HG03095 (cell line): ENCODE measurements around the gene ZFYVE9.
A peak's percentile ranks its signal among the peaks of the same experiment; 100 is the strongest.
"Not testable (repeated sequence)": the region's sequence is repeated elsewhere in the genome, so short reads cannot be mapped to it uniquely, and the experiment has no call there.

Source experiments
- ATAC-seq: cut with Tn5 transposase; IDR thresholded peaks from one replicate; pipeline ENCODE4 v1.9.1; 2021; ENCODE audit warnings: moderate library complexity; ENCODE audit not compliant: unreplicated experiment

ZFYVE9 gene

DNA sequence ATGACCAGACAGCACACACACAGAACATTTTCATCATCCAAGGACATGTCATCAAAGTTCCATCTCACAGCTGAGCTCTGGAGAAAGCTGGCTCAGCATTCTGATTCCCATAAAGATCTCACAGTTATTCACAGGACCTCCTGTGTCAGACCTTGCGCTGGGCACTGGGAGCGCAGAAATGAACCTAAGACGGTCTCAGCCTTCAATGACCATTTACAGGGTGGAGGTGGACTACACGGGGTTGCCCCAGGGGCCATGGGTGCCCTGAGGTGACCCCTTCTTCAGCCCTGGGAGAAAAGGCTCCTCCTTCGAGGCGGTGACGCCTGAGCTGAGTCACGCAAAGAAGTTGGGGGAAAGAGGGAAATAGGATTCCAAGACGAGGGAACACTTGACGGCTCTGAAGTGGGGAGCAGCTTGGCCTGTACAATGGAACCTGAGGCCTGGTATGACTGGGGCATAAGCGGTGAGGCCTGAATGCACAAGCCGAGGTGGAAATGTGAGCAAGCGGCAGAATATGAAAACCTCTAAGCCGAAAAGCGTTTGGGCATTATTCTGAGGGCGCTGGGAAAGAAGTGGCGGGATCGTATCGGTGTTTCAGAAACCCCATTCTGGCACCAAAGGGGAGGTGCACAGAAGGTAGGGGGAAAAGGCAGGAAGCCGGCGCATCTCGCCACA is 223.3 kb downstream of the ZFYVE9 start:
- ATAC-seq, result no peak

DNA sequence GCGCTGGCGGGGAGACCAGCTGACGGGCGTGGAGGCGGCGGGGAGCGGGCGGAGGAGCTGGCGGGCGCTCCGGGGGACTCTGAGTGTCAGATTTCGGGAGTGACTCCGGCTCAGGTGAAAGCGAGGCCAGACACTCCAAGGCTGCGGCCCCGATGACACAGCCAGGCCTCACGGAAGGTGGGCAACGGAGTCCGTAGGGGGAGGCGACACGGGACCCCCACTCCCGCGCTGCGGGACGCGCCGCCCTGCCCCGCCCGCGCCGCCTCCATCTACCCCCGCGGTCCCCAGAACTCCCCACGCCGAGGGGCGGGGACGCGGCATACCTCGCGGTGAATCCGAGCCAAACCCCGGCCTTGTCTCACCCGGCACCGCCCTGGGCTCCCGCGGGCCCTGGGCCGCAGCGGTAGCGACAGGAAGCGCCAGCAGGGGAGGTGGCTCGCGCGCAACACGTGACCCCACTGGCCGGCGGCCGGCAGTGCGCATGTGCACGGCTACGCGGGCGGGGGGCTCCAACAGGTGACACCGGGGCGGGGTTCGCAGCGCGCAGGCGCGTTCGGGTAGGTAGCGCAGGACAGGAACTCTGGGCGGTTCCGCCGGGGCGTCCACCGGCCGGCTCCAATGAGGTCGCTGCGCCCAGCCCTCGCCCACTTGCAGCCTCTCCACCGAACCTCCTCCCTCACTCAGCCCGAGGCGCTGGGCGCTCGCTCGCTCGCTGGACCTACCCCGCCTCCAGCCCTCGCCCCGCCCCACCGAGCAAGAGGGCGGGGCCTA is 224.0 kb downstream of the ZFYVE9 start, which contains the start of gene CC2D1B:
CC2D1B (minus strand) TSS at position 460 of the 771 bp plus-strand sequence. CDS start 1,585 bp downstream, outside the sequence.
- ATAC-seq, result peak; percentile 88

- no peak for ATAC-seq
These were observed 224.6 kb downstream of the ZFYVE9 start for GRCh38 chr1:52366517-52366827.

GRCh38 chr1:52367272-52367671 is 225.4 kb downstream of the ZFYVE9 start:
- ATAC-seq, result no peak

DNA sequence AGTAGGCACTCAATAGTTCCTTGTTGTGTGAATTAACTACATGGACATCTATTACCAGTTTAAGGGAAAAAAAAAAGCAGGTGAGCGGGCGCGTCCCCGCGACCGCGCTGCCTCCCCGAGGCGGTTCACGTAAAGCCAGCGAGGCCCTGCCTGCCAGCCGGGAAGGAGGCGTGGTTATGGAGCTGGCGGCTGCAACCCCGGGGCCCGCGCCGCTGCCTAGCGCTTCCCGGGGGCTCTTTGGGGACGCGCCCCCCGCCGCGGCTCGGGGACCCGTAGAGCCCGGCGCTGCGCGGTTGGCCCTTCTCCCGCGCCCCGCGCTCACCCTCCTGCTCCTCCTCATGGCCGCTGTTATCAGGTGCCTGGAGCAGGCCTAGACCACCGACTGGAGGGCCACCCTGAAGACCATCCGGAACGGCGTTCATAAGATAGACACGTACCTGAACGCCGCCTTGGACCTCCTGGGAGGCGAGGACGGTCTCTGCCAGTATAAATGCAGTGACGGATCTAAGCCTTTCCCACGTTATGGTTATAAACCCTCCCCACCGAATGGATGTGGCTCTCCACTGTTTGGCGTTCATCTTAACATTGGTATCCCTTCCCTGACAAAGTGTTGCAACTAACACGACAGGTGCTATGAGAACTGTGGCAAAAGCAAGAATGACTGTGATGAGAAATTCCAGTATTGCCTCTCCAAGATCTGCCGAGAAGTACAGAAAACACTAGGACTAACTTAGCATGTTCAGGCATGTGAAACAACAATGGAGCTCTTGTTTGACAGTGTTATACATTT is 226.7 kb downstream of the ZFYVE9 start:
- no peak for ATAC-seq

DNA sequence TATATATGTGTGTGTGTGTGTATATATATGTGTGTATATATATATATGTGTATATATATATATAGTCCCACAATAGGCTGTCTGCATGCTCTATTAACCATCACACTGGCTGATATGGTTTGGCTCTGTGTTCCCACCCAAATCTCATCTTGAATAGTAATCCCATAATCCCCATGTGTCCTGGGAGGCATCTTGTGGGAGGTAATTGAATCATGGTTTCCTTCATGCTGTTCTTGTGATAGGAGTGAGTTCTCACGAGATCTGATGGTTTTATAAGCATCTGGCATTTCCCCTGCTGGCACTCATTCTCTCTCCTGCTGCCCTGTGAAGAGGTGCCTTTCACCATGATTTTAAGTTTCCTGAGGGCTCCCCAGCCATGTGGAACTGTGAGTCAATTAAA is 228.0 kb downstream of the ZFYVE9 start:
- not testable (repeated sequence) for ATAC-seq

GRCh38 chr1:52385376-52385775 is 243.5 kb downstream of the ZFYVE9 start:
- ATAC-seq, result no peak

DNA sequence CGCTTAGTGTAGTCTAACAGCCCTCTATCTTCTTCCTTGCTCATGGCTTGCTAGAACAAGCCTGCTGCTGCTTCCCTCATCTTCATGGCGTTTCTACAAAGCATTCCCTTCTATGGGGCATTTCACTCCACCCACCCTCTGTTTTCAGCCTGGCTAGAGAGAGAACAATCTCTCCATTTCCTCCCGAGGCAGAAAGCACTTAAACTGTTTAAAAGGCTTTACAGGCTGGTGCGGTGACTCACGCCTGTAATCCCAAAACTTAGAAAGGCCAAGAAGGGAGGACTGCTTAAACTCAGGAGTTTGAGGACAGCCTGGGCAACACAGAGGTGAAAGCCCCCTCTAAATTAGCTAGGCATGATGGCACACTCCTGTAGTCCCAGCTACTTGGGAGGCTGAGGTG is 244.6 kb downstream of the ZFYVE9 start:
- no peak for ATAC-seq

DNA sequence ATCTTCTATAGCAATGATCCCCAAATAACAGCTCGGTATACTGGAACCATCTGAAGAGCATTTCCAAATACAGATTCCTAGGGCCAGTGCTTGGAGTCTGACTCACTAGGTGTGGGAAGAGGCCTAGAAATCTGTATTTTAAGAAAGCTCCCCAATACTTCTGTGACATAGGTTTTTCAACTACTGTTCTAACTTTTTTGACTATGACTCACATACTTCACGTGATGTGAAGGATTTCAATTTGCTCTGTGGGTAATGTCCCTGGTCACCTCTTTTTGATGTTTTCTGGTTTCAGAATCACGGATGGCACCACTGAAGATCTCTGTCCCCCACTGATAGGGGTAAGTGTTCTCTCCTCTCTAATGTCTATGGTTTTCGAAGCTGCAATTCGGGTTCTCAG is 251.3 kb downstream of the ZFYVE9 start:
- no peak for ATAC-seq
